Right lobe of liver (tissue), 6 donors: ENCODE data around the gene TOB2. TPM values are rescaled to one million over a fixed set of nuclear protein-coding genes. Genes with fewer than 3 reads are reported as not detected.
"Not testable (repeated sequence)": the region's sequence is repeated elsewhere in the genome, so short reads cannot be mapped to it uniquely, and the experiment has no call there.

Source experiments
- ATAC-seq, 4 donors: fragments of 200-7000 bp; cut with Tn5 transposase; one replicate each; pipeline ENCODE4 v1.9.1; 2020; ENCODE audit warnings: mild to moderate bottlenecking in 4 of 4, moderate library complexity in 4 of 4
- DNase-seq, 3 donors: peaks; one replicate each; pipeline ENCODE4 v3.0.0-alpha.2; 2020
- H3K27ac ChIP-seq, 3 donors: fragments of 200-600 bp; one replicate each; pipeline ENCODE4 v1.8.0; 2022
- H3K27me3 ChIP-seq, 2 donors: fragments of 200-600 bp; one replicate each; pipeline ENCODE4 v1.8.0; 2022
- H3K36me3 ChIP-seq, 4 donors: fragments of 200-600 bp; sonication (generic) in 1 of 4; one replicate each; pipeline versions ENCODE4 v1.5.1 to v1.8.0; 2017 to 2022; ENCODE audit warnings: control low read depth in 1 of 4
- H3K4me1 ChIP-seq, 4 donors: fragments of 200-600 bp; sonication (generic) in 1 of 4; one replicate each; pipeline versions ENCODE4 v1.5.1 to v1.8.0; 2017 to 2022; ENCODE audit warnings: control low read depth in 1 of 4
- H3K4me3 ChIP-seq, 3 donors: fragments of 200-600 bp; one replicate each; pipeline ENCODE4 v1.8.0; 2022
- H3K9me3 ChIP-seq, 4 donors: fragments of 200-600 bp; sonication (generic) in 1 of 4; one replicate each; pipeline versions ENCODE4 v1.5.1 to v1.8.0; 2017 to 2022; ENCODE audit warnings: control low read depth in 1 of 4
- CTCF ChIP-seq, 4 donors: fragments of 200-600 bp in 3 of 4; fragments of 450-650 bp in 1 of 4; IDR thresholded peaks; one replicate each; pipeline versions ENCODE4 v1.5.1 to v1.8.0; 2016 to 2022; ENCODE audit warnings: antibody characterized with exemption in 4 of 4, mild to moderate bottlenecking in 2 of 4
- POLR2A ChIP-seq: fragments of 450-650 bp; IDR thresholded peaks from one replicate; pipeline ENCODE4 v1.6.1; 2017; ENCODE audit warnings: antibody characterized with exemption, mild to moderate bottlenecking
- WGBS: methylation state at CpG from one replicate; pipeline ENCODE4 v1.1.6; 2018; ENCODE audit warnings: low coverage, low lambda C conversion rate; ENCODE audit not compliant: insufficient coverage; ENCODE audit errors: missing lambda C conversion rate; 5-methylcytosine and 5-hydroxymethylcytosine counted together
- intact Hi-C, 2 donors: fragments of 100-400 bp; cut with DNase I; formaldehyde crosslinking; loops; one replicate each; pipeline versions ENCODE4 v1.11.2 to v1.14.1; 2022
- total RNA-seq, 6 experiments: library from RNA; depleted of rRNA in 2 of 6; stranded (reverse); fragments of >200 nt in 2 of 6; fragmentation: NEBNext Ultra II Directional in 3 of 6; extraction: Animal tissue kit (Norgen Biotek cat#: 25700) in 3 of 6; gene quantifications; one replicate each; pipeline versions ENCODE4 v1.1.0 to v1.2.4, GENCODE V29; 2016 to 2023
- donor health status: DM: no; HTN: yes; CAD: no.
- donor health status: DM: no; HTN: no; CAD: no.
- donor health status: DM: no; HTN: no; CAD: no.
- donor health status: DM: no; HTN: yes; CAD: no.
- donor health status: DM: no; HTN: yes; CAD: no.

The TOB2 gene
- total RNA-seq, 6 experiments from 2014 or later = 11.6 to 33.4 (median 19.4) TPM

- TF ChIP-seq CTCF (IDR thresholded peaks at IDR 0.05) = no peak
- TF ChIP-seq POLR2A = no peak
- H3K4me1 ChIP-seq = peaks cover 0 to 41% (median 18%) of the 10 kb centered on the region in 4 donors
- ATAC-seq (peak; percentile 29 to 46 (median 35)), DNase-seq (no peak)
- intact Hi-C loops = loop anchor here in 1 of 2 donors (10.0 kb wide), 1 partner anchor 45 kb away; no protein-coding TSS in a partner anchor
- peak overlapping the region; percentile 81 to 97 (median 96) for H3K27ac ChIP-seq
- no peaks in the 10 kb centered on the region for H3K9me3 ChIP-seq
- peak overlapping the region; percentile 83 to 99 (median 92) for H3K4me3 ChIP-seq
- 2% methylated on average over 7 of the region's 30 CpGs for WGBS
- H3K36me3 ChIP-seq = peaks cover 4 to 31% (median 15%) of the 10 kb centered on the region in 4 donors
- no peaks in the 10 kb centered on the region for H3K27me3 ChIP-seq
These were observed 22.7 kb upstream of the TOB2 start for GRCh38 chr22:41469218-41469851.

- Histone ChIP-seq H3K9me3 (no peaks in the 10 kb centered on the region), H3K27ac (peak within 1 kb of the TSS; percentile 81 to 97 (median 96)), H3K4me3 (peak within 1 kb of the TSS; percentile 83 to 99 (median 92)), H3K36me3 (peaks cover 4 to 37% (median 20%) of the 10 kb centered on the region in 4 donors), H3K4me1 (peaks cover 0 to 41% (median 18%) of the 10 kb centered on the region in 4 donors), H3K27me3 (no peaks in the 10 kb centered on the region)
- ATAC-seq (peak; percentile 95 to 97 (median 96)), DNase-seq (peak; percentile 96 to 98 (median 98))
- 0% methylated on average over 34 of the region's 51 CpGs for WGBS
- intact Hi-C loops = loop anchor here in 1 of 2 donors (10.0 kb wide), 1 partner anchor 46 kb away; no protein-coding TSS in a partner anchor
- no peak for TF ChIP-seq CTCF (IDR thresholded peaks at IDR 0.05)
- peak; percentile 61 for TF ChIP-seq POLR2A
These were observed 22.0 kb upstream of the TOB2 start, which contains the start of the genes ACO2 and PHF5A for GRCh38 chr22:41468381-41469217. Gene ACO2, plus strand, starts transcription at chr22:41469117. Its CDS starts 30 bp downstream, at chr22:41469147. Gene PHF5A, minus strand, starts transcription at chr22:41468692. Its CDS starts 39 bp downstream, at chr22:41468653.

GRCh38 chr22:41461901-41462300 is 15.3 kb upstream of the TOB2 start:
- no peaks in the 10 kb centered on the region for H3K27me3 ChIP-seq
- TF ChIP-seq CTCF (IDR thresholded peaks at IDR 0.05) (no peak), POLR2A (no peak)
- no peak overlapping the region for H3K4me3 ChIP-seq
- H3K27ac ChIP-seq = no peak overlapping the region
- peaks cover 4 to 61% (median 36%) of the 10 kb centered on the region in 4 donors for H3K36me3 ChIP-seq
- H3K9me3 ChIP-seq = no peaks in the 10 kb centered on the region
- 80% methylated on average over 4 of the region's 4 CpGs for WGBS
- intact Hi-C loops = loop anchor here in 1 of 2 donors (10.0 kb wide), 1 partner anchor 53 kb away; no protein-coding TSS in a partner anchor
- DNase-seq = no peak
- no peaks in the 10 kb centered on the region for H3K4me1 ChIP-seq
- ATAC-seq = no peak

GRCh38 chr22:41460071-41460470 is 13.5 kb upstream of the TOB2 start:
- H3K27ac ChIP-seq, H3K4me1 ChIP-seq, H3K4me3 ChIP-seq, H3K9me3 ChIP-seq, DNase-seq, H3K27me3 ChIP-seq: not testable (repeated sequence)
- intact Hi-C loops = loop anchor here in 1 of 2 donors (10.0 kb wide), 1 partner anchor 55 kb away; no protein-coding TSS in a partner anchor
- 78% methylated on average over 5 of the region's 5 CpGs for WGBS
- ATAC-seq = peak in 1 of 4 donors; percentile 24
- peaks cover 0 to 43% (median 28%) of the 10 kb centered on the region in 4 donors for H3K36me3 ChIP-seq
